Measurements from ENCODE around the gene SPATS2L. TPM values are rescaled to one million over a fixed set of nuclear protein-coding genes. Genes with fewer than 3 reads are reported as not detected.

Gene SPATS2L
- total RNA-seq, 4 donors from 2014 or later: 68.1 to 115 (median 94.9) TPM

GRCh38 chr2:200385063-200385635 lies 78.7 kb downstream of the SPATS2L start:
- TF ChIP-seq CTCF (IDR thresholded peaks at IDR 0.05): no peak
- DNase-seq (ENCODE audit: low spot score) (no peak), ATAC-seq (ENCODE audit: low FRiP score) (no peak)

GRCh38 chr2:200393191-200393590 lies 86.7 kb downstream of the SPATS2L start:
- ATAC-seq (ENCODE audit: low FRiP score) (no peak), DNase-seq (ENCODE audit: low spot score) (no peak)

GRCh38 chr2:200394045-200394444 lies 87.6 kb downstream of the SPATS2L start:
- no peak for DNase-seq (ENCODE audit: low spot score)
- ATAC-seq (ENCODE audit: low FRiP score): no peak
- TF ChIP-seq CTCF (IDR thresholded peaks at IDR 0.05): no peak

More at GRCh38 chr2:200393191-200393590, 86.7 kb downstream of the SPATS2L start:
- TF ChIP-seq CTCF (IDR thresholded peaks at IDR 0.05): no peak

GRCh38 chr2:200396781-200397242 lies 90.3 kb downstream of the SPATS2L start:
- DNase-seq (ENCODE audit: low spot score) (no peak), ATAC-seq (ENCODE audit: low FRiP score) (no peak)
- no peak for TF ChIP-seq CTCF (IDR thresholded peaks at IDR 0.05)

GRCh38 chr2:200397785-200398184 lies 91.3 kb downstream of the SPATS2L start:
- DNase-seq (ENCODE audit: low spot score) (no peak), ATAC-seq (ENCODE audit: low FRiP score) (no peak)
- no peak for TF ChIP-seq CTCF (IDR thresholded peaks at IDR 0.05)

- no peak for ATAC-seq (ENCODE audit: low FRiP score)
- DNase-seq (ENCODE audit: low spot score): no peak
- TF ChIP-seq CTCF (IDR thresholded peaks at IDR 0.05): no peak
These were observed 92.6 kb downstream of the SPATS2L start for GRCh38 chr2:200399046-200399445.

- DNase-seq (ENCODE audit: low spot score): no peak
- no peak for ATAC-seq (ENCODE audit: low FRiP score)
- TF ChIP-seq CTCF (IDR thresholded peaks at IDR 0.05): no peak
These were observed 93.1 kb downstream of the SPATS2L start for GRCh38 chr2:200399636-200400035.
